NK-92 (cell line): ENCODE data around the gene BAD.
A peak's percentile ranks its signal among the peaks of the same experiment; 100 is the strongest.
"Not testable (repeated sequence)": the region's sequence is repeated elsewhere in the genome, so short reads cannot be mapped to it uniquely, and the experiment has no call there.

Experiments used
- DNase-seq: peaks from one replicate; lab custom pipeline; 2025; ENCODE audit not compliant: unreplicated experiment; lab: John Stamatoyannopoulos, UW

BAD gene

DNA sequence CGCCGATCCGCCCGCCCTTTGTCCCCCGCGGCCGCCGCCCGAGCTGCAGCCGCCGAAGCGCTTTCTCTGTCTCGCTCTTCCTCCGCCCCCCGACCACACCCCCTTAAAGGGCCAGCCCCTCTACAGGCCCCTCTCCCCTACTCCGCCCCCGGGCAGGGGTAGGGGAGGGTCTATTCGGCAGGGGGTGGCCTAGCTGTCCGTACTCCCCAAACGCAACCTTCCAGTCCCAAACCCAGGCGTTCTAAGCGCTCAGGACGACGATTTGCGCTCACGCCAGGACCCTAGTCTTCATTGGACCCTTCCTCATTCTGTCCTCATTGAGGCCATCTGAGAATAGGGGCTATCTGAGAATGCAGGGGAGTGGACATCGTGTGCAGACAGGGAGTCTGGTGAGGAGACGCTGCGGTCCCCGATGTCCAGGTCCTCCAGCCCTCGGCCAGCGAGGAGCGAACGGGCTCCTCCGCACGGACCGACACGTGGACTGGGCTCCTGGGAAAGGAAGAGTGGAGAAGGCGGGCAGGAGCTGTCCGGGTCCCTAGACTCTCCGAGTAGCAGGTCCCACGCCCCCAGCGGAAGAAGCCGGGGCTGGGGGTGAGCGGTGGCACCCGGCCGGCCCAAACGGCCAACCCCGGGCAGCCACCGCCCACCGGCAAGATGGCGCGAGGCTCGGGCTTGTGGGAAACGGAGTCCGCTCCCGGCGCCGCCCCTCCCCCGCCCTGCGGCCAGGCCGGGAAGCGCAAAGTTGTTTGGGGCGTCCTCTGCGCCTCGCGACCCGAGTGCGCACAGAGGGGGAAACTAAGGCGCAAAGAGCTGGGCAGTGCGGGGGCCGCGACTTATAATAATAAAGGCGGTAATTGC lies 37.4 kb downstream of the BAD start, which contains the start of gene PPP1R14B:
Gene PPP1R14B, minus strand, starts transcription at position 73 of the 858 bp plus-strand sequence. CDS start 270 bp downstream, outside the sequence.
- DNase-seq: no peak

DNA sequence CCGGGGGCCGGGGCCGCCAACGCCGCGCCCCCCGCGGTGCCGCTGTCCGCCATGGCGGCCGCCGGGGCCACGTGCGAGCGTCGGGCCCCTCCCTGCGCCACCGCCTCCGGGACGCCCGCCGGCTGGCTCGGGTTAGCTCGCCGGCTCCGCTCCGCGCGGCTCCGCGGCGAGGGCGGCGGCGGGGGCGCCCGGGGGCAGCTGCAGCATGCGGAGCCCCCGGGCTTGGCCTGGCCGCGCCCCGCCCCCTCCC lies 37.9 kb downstream of the BAD start:
- DNase-seq: not testable (repeated sequence)

DNA sequence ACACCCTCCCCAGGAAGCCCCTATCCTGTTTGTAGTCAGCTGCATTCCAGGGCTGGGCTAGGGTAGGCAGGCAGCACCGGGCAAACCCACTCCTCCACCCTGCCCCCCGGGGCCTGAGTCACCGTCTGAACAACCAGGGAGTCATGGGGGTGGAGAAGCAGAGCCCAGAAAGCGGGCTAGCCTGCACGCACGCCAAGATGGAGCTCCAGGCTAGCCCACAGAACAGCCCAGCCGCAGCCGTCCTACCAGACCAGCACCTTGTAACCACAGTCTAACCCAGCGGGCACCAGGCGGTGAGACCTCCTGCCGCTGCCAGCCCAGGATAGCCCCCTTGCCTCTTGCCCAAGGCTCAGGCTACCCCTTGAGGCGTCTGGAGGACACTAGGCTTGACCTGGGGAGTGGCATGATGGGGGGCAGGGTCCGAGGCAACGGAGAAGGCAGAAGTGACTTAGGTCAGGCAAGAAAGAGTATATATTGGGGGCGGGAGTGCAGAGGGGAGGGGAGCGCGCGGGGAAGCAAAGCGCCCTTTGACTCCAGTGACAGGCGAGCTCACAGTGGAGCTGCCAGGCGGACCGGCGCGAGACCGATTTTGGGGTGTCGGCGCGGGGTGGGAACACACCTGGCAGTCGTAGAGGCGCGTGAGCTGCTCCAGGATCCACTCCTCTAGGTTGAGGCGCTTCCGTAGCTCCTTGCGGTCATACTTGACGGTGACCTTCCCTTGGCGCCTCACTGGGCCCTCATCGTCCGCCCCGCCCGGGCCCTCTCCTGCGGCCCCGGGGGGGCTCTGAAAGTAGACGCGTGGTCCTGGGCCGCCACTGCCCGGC lies 38.5 kb downstream of the BAD start:
- DNase-seq: no peak

DNA sequence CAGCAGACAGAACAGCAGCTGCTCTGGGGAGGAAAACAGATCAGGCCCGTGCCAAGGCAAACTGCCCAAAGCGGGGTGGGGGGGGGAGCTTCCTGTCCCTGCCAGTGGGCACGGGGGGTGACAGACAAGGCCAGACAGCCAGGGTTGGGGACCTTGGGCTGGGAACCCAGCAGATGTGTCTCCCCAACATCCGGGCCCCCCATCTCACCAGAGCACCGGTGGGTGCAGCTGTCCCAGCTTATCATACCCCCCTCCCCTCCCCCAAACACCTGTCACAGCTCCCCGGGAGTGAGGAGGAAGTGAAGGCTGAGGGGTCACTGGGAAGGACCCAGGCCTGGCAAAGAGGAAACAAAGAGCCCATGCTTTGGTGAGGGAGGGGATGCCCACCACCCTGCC lies 39.1 kb downstream of the BAD start:
- DNase-seq: no peak

DNA sequence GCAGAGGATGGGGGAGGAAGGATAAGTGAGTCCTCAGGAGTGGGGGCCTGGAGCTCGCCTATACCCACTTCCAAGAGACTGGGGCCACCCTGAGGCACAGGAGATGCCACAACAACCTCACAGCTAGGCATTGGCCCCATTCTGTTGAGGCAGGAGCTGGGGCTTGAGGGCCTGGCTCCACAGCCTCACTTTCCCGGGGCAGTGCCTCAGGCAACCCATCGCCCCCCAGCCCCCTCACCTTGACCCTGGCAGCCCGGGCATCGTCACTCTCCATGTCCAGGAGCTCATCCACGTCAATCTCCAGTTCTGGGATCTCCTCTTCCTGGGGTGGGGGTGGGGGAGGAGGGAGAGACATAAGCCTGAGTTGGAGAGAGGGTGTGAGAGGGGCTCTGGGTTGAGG lies 39.5 kb downstream of the BAD start:
- no peak for DNase-seq

DNA sequence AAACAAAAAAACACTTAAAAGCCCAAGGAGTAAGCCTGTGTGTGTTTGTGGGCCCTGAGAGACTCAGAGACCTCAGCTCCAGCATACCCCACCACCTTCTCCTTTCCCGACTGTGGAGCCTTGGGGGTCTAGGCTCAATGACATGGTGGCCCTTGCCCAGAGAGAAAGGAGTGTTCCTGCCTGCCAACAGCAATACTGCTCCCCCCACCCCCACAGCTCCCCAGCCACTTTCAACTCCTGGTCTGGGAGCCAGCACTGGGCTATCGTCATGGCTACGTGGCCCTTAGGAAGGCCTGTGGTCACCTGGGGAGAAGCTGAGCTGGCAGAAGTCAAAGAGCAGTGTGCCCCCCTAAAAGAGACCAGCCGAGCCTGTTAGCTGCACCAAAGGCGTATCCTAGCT lies 40.4 kb downstream of the BAD start:
- no peak for DNase-seq

DNA sequence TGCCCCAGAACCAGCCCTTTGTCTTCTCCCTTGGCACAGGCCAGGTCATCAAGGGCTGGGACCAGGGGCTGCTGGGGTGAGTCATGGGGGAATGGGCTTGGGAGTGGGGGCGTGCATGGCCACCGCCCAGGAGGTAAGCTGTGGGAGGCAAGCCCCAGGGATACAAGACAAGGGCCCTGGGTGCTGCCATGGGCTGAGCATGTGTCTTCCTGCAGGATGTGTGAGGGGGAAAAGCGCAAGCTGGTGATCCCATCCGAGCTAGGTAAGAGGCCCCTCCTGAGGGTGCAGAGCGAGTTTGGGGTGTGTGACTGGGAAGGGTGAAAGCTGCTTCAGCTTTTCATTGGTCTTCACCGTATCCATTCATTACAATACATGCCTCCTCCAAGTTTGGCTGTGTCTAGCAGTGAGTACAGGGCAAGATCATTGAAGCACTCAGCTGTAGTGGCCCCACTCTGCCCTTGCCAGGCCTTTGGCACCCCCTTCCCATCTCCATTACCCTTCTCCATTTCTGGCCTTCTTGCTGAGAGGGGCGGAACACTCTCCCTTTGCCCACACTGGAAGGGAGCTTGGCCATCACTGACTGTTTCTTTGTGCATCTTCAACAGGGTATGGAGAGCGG lies 41.1 kb downstream of the BAD start:
- DNase-seq: no peak

DNA sequence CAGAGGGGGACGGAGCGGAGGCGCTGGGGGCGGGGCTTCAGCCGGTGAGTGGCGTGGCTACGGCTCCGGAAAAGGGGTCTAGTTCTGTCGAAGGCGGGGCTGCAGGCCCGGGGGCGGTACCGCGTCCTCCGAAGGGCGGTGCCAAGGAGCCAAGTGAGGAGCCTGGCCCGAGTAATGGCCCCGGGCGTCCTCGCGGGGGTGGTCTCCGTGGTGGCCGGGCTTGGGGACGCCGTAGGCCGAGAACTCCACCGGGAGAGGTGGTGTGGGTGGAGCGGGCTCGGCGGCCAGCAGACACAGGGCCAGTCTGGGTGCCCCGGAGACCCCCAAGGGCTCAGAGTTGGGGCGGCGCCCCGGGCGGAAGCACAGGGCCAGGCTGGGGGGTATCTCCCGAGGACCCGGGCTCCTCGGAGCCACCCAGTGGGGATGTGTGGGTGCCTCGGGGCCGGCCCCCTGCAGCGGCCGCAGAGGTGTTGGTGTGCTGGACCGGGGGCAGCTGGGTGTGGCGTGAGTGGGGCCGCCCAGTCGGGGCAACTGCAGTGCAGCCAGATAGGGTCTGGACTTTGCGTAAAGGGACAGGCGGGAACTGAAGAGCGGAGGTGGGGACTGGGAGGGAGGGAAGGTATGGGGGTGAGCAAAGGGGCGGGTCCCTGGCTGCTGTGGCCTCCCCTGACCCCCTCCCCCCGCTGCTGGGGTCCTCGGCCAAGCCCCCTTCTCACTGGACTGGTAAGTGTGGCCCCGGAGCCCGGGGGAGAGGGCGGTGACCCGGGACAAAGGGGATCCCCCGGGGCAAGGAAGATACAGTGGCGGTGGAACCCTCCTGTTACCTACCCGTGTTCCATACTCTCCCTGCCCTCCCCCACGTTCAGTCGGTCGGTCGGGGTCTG lies 42.7 kb downstream of the BAD start:
- DNase-seq: no peak

DNA sequence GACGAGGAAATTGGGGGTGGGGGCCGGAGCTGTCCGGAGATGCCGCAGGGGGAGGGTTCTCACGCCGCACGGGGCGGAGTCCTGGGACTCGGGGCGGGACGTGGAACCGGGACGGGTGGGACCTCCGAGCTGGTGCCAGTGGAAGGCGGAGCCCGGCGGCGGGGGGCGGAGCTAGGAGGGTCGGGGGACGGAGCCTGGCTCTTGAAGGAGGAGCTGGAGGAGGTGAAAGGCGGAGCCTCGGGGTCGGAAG lies 43.3 kb downstream of the BAD start:
- peak; percentile 95 for DNase-seq

DNA sequence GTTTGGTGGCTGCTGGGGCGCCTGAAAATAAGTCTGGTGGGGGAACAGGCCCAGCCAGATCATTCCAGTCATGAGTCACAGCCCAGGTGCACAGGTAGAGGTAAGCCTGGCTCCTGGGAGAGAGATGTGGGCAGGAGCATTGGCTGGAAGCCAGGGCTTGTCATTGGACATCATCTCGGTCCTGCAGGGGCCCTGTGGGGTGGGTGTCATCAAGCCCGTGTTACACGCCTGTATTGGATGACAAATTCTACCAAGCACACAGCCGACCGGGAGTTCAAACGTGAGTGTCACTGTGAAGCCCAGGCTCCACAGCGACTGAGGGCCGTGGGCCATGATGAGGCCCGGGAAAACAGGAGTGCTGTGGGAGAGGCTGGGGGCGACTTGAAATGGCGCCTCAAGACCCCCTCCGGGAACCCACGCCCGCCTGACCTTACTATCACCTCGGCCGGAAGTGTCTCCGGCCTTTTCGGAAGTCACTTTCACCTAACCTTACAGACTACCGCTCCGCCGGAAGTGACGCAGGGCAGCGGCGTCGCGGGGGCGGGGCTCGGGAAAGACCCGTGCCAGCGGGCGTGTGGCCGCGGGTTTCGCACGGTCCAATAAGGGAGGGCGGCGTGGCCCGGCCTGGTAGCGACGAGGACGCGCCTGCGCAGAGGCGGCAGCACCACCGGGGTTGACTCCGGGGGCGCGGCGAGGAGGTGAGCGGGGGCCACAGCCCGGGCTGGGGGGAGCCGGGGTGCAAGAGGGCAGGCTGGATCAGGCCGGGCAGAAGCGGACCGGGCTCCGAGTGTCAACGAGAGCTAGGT lies 43.8 kb downstream of the BAD start, which contains the start of gene FKBP2:
Gene FKBP2, plus strand, starts transcription at position 661 of the 806 bp plus-strand sequence. CDS start 1,293 bp downstream, outside the sequence.
- DNase-seq: peak; percentile 88

DNA sequence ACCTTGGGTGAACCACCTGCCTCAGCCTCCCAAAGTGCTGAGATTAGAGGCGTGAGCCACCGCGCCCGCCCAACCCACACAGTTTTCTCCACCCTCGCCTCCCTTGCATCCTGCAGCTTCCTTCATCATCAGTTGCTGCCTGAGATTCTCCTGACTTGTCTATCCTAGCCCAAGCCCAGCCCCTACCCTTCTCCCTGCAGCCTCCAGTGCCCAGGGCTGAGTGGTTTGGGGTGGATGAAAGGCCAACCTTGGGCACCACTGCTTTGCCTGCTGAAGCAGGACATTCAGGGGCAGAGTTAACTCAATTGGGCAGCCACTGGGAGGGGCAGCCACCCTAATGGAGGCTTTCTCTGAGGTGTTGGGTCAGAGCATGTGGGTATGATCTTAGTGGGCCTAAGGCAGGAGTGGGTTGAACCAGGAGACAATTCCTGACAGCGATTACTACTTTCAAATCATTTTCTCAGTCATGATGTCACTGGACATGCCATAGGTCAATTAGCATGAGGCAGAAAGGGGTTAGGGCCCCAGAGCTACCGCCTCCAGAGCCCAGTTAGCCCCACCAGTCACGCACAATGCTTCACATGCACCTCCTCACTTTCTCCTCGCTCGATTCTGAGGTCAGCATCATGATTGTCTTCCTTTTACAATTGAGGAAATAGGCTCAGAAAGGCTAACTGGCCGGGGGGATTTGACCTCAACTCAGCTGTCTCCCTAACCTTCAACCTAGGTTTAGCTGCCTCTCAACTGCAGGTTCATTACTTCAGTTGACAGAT lies 44.6 kb downstream of the BAD start:
- no peak for DNase-seq

DNA sequence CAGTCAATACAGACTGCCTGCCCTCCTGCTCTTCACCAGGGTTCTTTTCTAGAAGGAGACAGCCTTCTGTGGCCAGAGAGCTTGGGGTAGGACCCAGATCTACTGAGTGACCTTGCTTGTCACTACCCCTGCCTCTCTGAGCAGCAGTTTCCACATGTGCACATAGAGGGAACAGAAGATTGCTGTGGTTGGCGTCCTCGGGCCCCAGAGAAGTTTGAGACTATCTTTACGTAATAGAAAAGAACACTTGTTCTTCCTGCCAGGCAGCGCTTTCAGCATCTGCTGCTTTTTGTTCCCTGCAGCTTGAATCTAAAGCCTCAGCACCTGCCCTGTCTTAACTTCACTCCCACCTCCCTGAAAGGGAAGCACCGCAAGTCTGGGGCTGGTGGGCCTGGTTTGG lies 45.5 kb downstream of the BAD start:
- DNase-seq: no peak

DNA sequence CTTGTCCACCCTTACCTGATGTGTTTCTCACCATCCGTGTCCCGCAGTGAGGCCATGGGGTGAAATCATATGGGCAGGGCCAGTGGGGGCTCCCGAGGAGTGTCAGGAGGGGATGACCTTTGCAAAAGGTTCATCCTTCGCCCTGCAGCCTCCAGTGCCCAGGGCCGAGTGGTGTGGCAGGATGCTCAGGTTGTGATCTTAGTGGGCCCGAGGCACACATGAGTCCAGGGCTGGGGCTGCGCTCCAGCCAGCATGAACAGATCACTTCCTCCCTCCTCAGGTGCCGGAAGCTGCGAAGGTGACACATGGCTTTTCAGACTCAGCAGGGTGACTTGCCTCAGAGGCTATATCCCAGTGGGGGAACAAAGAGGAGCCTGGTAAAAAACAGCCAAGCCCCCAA lies 46.4 kb downstream of the BAD start:
- no peak for DNase-seq

DNA sequence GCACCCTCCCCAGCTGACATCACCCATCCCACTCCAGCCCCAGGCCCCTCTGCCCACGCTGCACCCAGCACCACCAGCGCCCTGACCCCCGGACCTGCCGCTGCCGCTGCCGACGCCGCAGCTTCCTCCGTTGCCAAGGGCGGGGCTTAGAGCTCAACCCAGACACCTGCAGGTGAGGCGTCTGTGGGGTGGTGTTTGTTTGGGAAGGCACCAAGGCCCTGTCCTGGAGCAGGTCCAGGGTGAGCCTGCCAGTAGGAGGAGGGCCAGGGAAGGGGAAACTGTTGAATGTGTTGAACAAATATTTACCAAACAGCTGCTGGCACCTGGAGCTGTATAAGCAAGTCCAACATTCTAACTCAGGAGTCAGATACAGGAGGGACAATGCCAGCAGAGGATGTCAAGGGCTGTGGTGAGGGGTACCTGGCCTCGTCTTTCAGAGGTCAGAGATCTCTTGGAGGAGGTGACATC lies 46.9 kb downstream of the BAD start:
- no peak for DNase-seq

DNA sequence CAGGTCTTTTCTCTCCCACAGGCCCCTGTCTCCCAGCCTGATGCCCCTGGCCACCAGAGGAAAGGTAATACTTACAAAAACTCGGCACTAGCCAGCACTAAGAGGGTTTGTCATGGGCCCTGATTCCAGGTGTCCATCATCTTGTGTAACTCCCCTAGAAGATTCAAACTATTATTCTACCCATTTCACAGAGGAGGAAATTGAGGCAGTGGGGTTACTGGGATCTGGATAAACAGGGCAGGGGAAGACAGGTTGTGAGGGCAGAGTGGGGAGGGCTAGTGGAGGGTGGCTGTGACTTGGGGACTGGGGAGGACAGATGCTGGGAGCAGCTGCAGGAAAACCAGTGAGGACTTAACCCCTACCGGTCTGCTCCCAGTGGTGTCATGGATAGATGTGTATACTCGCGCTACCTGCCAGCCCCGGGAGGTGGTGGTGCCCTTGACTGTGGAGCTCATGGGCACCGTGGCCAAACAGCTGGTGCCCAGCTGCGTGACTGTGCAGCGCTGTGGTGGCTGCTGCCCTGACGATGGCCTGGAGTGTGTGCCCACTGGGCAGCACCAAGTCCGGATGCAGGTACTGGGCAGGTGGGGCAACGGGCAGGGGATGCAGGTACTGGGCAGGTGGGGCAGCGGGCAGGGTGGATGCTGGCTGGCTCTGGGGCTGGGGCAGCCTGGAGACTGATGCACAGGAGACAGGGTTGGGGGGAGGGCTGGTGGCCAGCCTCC lies 48.9 kb downstream of the BAD start:
- no peak for DNase-seq

DNA sequence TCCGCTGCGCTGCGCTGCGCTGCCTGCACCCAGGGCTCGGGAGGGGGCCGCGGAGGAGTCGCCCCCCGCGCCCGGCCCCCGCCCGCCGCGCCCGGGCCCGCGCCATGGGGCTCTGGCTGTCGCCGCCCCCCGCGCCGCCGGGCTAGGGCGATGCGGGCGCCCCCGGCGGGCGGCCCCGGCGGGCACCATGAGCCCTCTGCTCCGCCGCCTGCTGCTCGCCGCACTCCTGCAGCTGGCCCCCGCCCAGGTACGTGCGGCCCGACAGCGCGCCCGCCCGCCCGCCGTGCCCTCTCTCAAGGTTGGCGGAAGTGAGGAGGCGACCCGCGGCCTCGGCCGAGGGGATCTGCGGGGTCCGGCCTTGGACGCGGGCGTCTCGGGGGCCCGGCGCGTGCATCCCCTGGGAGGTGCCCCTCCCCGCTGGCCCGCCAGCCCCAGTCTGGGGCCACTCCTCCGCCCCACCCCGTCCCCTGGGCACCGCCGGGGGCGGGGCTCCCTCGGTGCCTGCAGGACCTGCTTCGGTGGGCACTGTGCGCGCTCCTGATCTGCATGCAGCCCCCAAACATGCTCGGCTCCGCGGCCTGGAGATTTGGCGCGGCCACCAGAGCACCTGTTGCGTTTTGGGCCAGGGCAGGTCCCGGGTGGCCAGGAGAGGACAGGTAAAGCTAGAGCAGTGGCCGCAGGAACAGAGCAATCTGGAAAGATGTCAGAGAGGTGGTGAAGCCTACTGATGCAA lies 49.7 kb downstream of the BAD start:
- DNase-seq: no peak

DNA sequence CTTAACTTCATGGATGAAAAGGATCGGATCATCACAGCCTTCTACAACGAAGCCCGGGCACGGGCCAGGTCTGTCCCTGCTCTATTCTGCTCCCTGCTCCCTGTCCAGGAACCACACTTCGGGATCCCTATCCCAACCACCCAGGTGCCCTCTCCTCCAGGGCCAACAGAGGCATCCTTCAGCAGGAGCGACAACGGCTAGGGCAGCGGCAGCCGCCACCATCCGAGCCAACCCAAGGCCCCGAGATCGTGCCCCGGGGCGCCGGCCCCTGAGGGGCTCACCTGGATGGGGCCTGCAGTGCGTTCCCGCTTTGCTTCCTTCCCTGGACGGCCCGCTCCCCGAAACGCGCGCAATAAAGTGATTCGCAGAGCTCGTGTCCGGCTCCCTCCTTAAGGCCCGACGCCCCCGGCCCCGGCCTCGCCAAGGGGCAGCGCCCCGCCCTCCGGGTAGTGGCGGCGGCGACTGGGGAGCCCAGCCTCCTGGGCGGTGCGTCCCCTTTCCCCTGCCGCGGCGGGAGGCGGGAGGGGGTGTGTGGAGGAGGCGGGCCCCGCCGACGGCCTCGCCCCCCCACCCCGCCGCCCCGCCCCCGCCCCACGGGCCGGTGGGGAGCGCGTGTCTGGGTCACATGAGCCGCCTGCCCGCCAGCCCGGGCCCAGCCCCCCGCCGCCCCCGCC lies 50.4 kb downstream of the BAD start, which contains the start of gene VEGFB:
Gene VEGFB, plus strand, starts transcription at position 672 of the 674 bp plus-strand sequence. CDS start 250 bp downstream, outside the sequence.
- DNase-seq: no peak

DNA sequence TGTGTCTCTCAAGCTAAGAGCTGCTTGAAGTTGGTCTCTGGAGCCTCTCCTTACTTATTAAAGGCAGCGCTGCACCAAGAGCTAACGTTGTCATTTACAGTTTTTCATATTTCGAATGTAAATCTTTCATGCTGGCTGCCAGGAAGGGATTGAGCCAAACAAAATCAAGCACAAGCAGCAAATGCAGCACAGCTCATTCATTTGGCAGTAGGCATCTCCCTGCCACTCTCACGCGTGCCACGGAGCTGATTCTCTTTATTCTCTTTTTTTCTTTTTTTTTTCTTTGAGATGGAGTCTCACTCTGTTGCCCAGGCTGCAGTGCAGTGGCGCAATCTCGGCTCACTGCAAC lies 51.5 kb downstream of the BAD start:
- no peak for DNase-seq
